ENCODE data around the gene ARIH2.

ARIH2 gene

GRCh38 chr3:48984663-48985062 lies 66.0 kb downstream of the ARIH2 start:
- no peak for TF ChIP-seq CTCF (IDR thresholded peaks at IDR 0.05; ENCODE audit: low read length, missing control alignments)
- no peak overlapping the region for H3K4me3 ChIP-seq (replicated peaks; ENCODE audit: low read depth, low read length)
- DNase-seq (ENCODE audit: low read depth), result no peak

GRCh38 chr3:48985831-48986376 lies 67.3 kb downstream of the ARIH2 start:
- no peak for DNase-seq (ENCODE audit: low read depth)
- TF ChIP-seq CTCF (IDR thresholded peaks at IDR 0.05; ENCODE audit: low read length, missing control alignments), result no peak
- no peak overlapping the region for H3K4me3 ChIP-seq (replicated peaks; ENCODE audit: low read depth, low read length)

- no peak for DNase-seq (ENCODE audit: low read depth)
- TF ChIP-seq CTCF (IDR thresholded peaks at IDR 0.05; ENCODE audit: low read length, missing control alignments), result no peak
- H3K4me3 ChIP-seq (replicated peaks; ENCODE audit: low read depth, low read length), result peak overlapping the region; percentile 69
These were observed 70.6 kb downstream of the ARIH2 start for GRCh38 chr3:48989126-48989795.

- peak; percentile 51 for TF ChIP-seq CTCF (IDR thresholded peaks at IDR 0.05; ENCODE audit: low read length, missing control alignments)
- DNase-seq (ENCODE audit: low read depth), result peak; percentile 95
- peak within 1 kb of the TSS; percentile 69 for H3K4me3 ChIP-seq (replicated peaks; ENCODE audit: low read depth, low read length)
These were observed 71.4 kb downstream of the ARIH2 start, which contains the start of gene P4HTM for GRCh38 chr3:48989796-48990635. TSS of gene P4HTM (plus strand) at chr3:48990241. CDS start at chr3:48990257, 16 bp downstream.

- peak; percentile 20 for DNase-seq (ENCODE audit: low read depth)
- TF ChIP-seq CTCF (IDR thresholded peaks at IDR 0.05; ENCODE audit: low read length, missing control alignments), result no peak
- peak overlapping the region; percentile 69 for H3K4me3 ChIP-seq (replicated peaks; ENCODE audit: low read depth, low read length)
These were observed 72.2 kb downstream of the ARIH2 start for GRCh38 chr3:48990636-48991469.

GRCh38 chr3:48991851-48992545 lies 73.4 kb downstream of the ARIH2 start:
- no peak for DNase-seq (ENCODE audit: low read depth)
- peak overlapping the region; percentile 69 for H3K4me3 ChIP-seq (replicated peaks; ENCODE audit: low read depth, low read length)
- TF ChIP-seq CTCF (IDR thresholded peaks at IDR 0.05; ENCODE audit: low read length, missing control alignments), result no peak
